Measurements from ENCODE around the gene LCA5L. TPM values are rescaled to one million over a fixed set of nuclear protein-coding genes. Genes with fewer than 3 reads are reported as not detected.

Gene LCA5L
- total RNA-seq, 1 donor from 2014 or later, result 1.4 TPM

- H3K27ac Mint-ChIP-seq (ENCODE audit: unreplicated experiment), result peak overlapping the region; percentile 21
- DNase-seq (ENCODE audit: low read depth, low spot score), result no peak
- H3K4me1 Mint-ChIP-seq, result peaks cover 34% of the 10 kb centered on the region
- TF ChIP-seq CTCF (conservative IDR thresholded peaks at IDR 0.05), result no peak
- peaks cover 15% of the 10 kb centered on the region for H3K36me3 Mint-ChIP-seq (ENCODE audit: low read depth)
- no peak overlapping the region for H3K4me3 Mint-ChIP-seq
- no peaks in the 10 kb centered on the region for H3K27me3 Mint-ChIP-seq (ENCODE audit: low read depth)
- H3K9me3 Mint-ChIP-seq, result no peaks in the 10 kb centered on the region
Measured at GRCh38 chr21:39390212-39390765, 55.3 kb downstream of the LCA5L start.

- Mint-ChIP-seq H3K4me1 (peaks cover 34% of the 10 kb centered on the region), H3K27me3 (ENCODE audit: low read depth) (no peaks in the 10 kb centered on the region), H3K4me3 (peak overlapping the region; percentile 91), H3K36me3 (ENCODE audit: low read depth) (peaks cover 11% of the 10 kb centered on the region), H3K9me3 (no peaks in the 10 kb centered on the region), H3K27ac (ENCODE audit: unreplicated experiment) (no peak overlapping the region)
- TF ChIP-seq CTCF (conservative IDR thresholded peaks at IDR 0.05), result no peak
- DNase-seq (ENCODE audit: low read depth, low spot score), result no peak
Measured at GRCh38 chr21:39388811-39389155, 56.8 kb downstream of the LCA5L start.

- TF ChIP-seq CTCF (conservative IDR thresholded peaks at IDR 0.05), result peak; percentile 97
- no peaks in the 10 kb centered on the region for H3K27me3 Mint-ChIP-seq (ENCODE audit: low read depth)
Measured at GRCh38 chr21:39388038-39388810, 57.4 kb downstream of the LCA5L start.

GRCh38 chr21:39387461-39388037 lies 58.0 kb downstream of the LCA5L start:
- Mint-ChIP-seq H3K27ac (ENCODE audit: unreplicated experiment) (peak overlapping the region; percentile 95), H3K4me3 (peak overlapping the region; percentile 91), H3K27me3 (ENCODE audit: low read depth) (no peaks in the 10 kb centered on the region), H3K9me3 (no peaks in the 10 kb centered on the region), H3K4me1 (peaks cover 28% of the 10 kb centered on the region), H3K36me3 (ENCODE audit: low read depth) (peaks cover 5% of the 10 kb centered on the region)
- DNase-seq (ENCODE audit: low read depth, low spot score), result peak; percentile 97
- TF ChIP-seq CTCF (conservative IDR thresholded peaks at IDR 0.05), result no peak

More at GRCh38 chr21:39388038-39388810, 57.4 kb downstream of the LCA5L start:
- Mint-ChIP-seq H3K27ac (ENCODE audit: unreplicated experiment) (peak overlapping the region; percentile 95), H3K4me3 (peak overlapping the region; percentile 91), H3K36me3 (ENCODE audit: low read depth) (peaks cover 10% of the 10 kb centered on the region), H3K4me1 (peaks cover 33% of the 10 kb centered on the region), H3K9me3 (no peaks in the 10 kb centered on the region)
- peak; percentile 96 for DNase-seq (ENCODE audit: low read depth, low spot score)

- H3K4me3 Mint-ChIP-seq, result peak overlapping the region; percentile 91
Measured at GRCh38 chr21:39386899-39387298, 58.7 kb downstream of the LCA5L start.

More at GRCh38 chr21:39386899-39387298, 58.7 kb downstream of the LCA5L start:
- no peak for DNase-seq (ENCODE audit: low read depth, low spot score)
- H3K9me3 Mint-ChIP-seq, result no peaks in the 10 kb centered on the region
- H3K36me3 Mint-ChIP-seq (ENCODE audit: low read depth), result peaks cover 3% of the 10 kb centered on the region
- no peaks in the 10 kb centered on the region for H3K27me3 Mint-ChIP-seq (ENCODE audit: low read depth)
- no peak for TF ChIP-seq CTCF (conservative IDR thresholded peaks at IDR 0.05)
- H3K4me1 Mint-ChIP-seq, result peaks cover 33% of the 10 kb centered on the region
- H3K27ac Mint-ChIP-seq (ENCODE audit: unreplicated experiment), result no peak overlapping the region
